Breast epithelium (tissue), 3 donors: ENCODE measurements around the gene CENPVL2.
"Not testable (repeated sequence)": the region's sequence is repeated elsewhere in the genome, so short reads cannot be mapped to it uniquely, and the experiment has no call there.

Experiments
- CTCF ChIP-seq, 3 donors: fragments of 450-650 bp; IDR thresholded peaks; one replicate each; pipeline ENCODE4 v1.5.1; 2016 to 2017; ENCODE audit warnings: antibody characterized with exemption in 3 of 3, mild to moderate bottlenecking in 3 of 3, moderate library complexity in 3 of 3
- POLR2A ChIP-seq: fragments of 450-650 bp; IDR thresholded peaks from one replicate; pipeline ENCODE4 v1.6.1; 2016; ENCODE audit warnings: antibody characterized with exemption, mild to moderate bottlenecking, moderate library complexity
- POLR2AphosphoS5 ChIP-seq, 3 donors: sonication (generic); formaldehyde crosslinking; IDR thresholded peaks; one replicate each; pipeline ENCODE4 v1.6.1; 2017; ENCODE audit warnings: antibody characterized with exemption in 3 of 3

DNA sequence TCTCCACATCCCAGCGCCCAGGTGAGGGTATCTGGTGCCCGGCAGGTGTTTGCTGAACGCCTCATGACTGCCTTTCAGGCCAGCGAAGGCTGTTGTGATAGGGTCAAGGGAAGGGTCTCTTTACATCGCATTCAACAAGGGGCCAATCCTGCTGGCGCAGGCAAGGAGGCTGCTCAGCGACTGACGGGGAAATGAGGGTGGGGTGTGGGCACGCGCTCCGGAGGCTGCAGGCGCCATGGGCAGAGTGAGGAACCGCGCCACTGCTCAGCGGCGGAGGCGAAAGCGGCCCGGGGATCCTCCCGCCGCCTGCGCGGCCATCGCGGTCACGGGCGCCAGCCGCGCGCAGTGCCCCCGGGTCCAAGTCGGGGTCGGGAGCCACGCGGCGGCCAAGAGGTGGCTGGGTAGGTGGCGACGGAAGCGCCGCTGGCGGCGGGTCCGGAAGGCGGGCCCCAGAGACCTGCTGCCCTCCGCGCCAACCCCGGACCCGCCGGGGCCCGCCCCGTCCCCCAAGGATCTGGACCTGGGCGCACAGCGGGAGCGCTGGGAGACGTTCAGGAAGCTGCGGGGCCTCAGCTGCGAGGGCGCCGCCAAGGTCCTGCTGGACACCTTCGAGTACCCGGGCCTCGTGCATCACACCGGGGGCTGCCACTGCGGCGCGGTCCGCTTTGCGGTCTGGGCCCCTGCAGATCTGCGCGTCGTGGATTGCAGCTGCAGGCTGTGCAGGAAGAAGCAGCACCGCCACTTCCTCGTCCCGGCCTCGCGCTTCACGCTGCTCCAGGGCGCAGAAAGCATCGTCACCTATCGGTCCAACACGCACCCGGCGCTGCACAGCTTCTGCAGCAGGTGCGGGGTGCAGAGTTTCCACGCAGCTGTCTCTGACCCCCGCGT lies 27.9 kb upstream of the CENPVL2 start, which contains the start of gene CENPVL1:
- TF ChIP-seq CTCF (IDR thresholded peaks at IDR 0.05); POLR2A; POLR2AphosphoS5 (IDR thresholded peaks at IDR 0.05): not testable (repeated sequence)
